22Rv1 (cell line): ENCODE results near the gene TTF1.

Experiments
- ZFX ChIP-seq: fragments of 450-650 bp; IDR thresholded peaks from 2 replicates; pipeline ENCODE4 v1.6.1; 2017; ENCODE audit warnings: antibody characterized with exemption, borderline replicate concordance
- TF ChIP-seq, protein P1 (sequence below): fragments of 450-650 bp; IDR thresholded peaks from 2 replicates; pipeline ENCODE4 v1.5.1; 2017; ENCODE audit warnings: mild to moderate bottlenecking

DNA sequence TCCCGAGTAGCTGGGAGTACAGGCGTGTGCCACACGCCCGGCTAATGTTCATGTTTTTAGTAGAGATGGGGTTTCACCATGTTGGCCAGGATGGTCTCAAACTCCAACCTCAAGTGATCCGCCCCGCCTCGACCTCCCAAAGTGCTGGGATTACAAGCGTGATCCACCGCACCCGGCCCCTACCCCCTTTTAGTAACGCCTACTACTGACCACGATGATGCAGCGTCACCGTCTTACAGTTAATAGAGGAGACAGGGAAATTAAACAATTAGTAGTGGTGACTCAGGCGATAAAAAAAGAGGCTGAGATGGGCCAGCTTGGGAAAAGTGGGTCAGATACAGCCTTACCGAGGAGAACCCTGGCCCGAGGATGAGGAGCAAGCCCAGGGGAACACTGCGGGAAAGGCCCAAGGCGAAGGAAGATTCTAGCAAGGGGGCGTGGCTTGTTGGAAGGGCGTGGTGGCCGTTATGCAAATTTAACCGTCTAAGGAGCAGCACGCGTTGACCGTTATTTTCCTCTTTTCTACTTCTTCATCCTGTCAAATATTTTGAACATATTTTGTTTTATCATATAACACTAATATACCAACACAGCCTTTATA, 50.2 kb downstream of the TTF1 start:
- TF ChIP-seq, protein P1, sequence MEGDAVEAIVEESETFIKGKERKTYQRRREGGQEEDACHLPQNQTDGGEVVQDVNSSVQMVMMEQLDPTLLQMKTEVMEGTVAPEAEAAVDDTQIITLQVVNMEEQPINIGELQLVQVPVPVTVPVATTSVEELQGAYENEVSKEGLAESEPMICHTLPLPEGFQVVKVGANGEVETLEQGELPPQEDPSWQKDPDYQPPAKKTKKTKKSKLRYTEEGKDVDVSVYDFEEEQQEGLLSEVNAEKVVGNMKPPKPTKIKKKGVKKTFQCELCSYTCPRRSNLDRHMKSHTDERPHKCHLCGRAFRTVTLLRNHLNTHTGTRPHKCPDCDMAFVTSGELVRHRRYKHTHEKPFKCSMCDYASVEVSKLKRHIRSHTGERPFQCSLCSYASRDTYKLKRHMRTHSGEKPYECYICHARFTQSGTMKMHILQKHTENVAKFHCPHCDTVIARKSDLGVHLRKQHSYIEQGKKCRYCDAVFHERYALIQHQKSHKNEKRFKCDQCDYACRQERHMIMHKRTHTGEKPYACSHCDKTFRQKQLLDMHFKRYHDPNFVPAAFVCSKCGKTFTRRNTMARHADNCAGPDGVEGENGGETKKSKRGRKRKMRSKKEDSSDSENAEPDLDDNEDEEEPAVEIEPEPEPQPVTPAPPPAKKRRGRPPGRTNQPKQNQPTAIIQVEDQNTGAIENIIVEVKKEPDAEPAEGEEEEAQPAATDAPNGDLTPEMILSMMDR = no peak
- no peak for TF ChIP-seq ZFX
